IPS-18c (cell line): ENCODE results near the gene TNF.
"Not testable (repeated sequence)": the region's sequence is repeated elsewhere in the genome, so short reads cannot be mapped to it uniquely, and the experiment has no call there.

Experiments used
- H3K4me3 ChIP-seq: 2 replicates; pipeline ENCODE4 v1.7.0; 2013; ENCODE audit warnings: low read depth, mild to moderate bottlenecking, low read length, moderate library complexity; ENCODE audit not compliant: insufficient read depth
- H3K9me3 ChIP-seq: one replicate; pipeline ENCODE4 v1.6.1; 2013; ENCODE audit warnings: mild to moderate bottlenecking, low read length, moderate library complexity; ENCODE audit not compliant: control insufficient read depth, insufficient read depth

Gene TNF

GRCh38 chr6:31579546-31580437, 4.4 kb downstream of the TNF start:
- peaks cover 5% of the 10 kb centered on the region for H3K9me3 ChIP-seq
- no peak overlapping the region for H3K4me3 ChIP-seq

GRCh38 chr6:31580438-31580740, 5.0 kb downstream of the TNF start:
- Histone ChIP-seq H3K9me3 (peaks cover 5% of the 10 kb centered on the region), H3K4me3 (peak overlapping the region; percentile 98)

GRCh38 chr6:31580807-31581433, 5.6 kb downstream of the TNF start:
- Histone ChIP-seq H3K9me3 (peaks cover 5% of the 10 kb centered on the region), H3K4me3 (peak overlapping the region; percentile 98)

GRCh38 chr6:31581434-31582229, 6.3 kb downstream of the TNF start:
- H3K4me3 ChIP-seq: peak overlapping the region; percentile 98
- peaks cover 5% of the 10 kb centered on the region for H3K9me3 ChIP-seq

- peaks cover 5% of the 10 kb centered on the region for H3K9me3 ChIP-seq
- H3K4me3 ChIP-seq: peak within 1 kb of the TSS; percentile 98
These were observed 6.9 kb downstream of the TNF start, which contains the start of gene LTB for GRCh38 chr6:31582230-31582643. Gene LTB (minus strand): TSS chr6:31582424. CDS start chr6:31582417, 7 bp downstream.

GRCh38 chr6:31585491-31585890, 10.1 kb downstream of the TNF start:
- H3K9me3 ChIP-seq: peaks cover 5% of the 10 kb centered on the region
- H3K4me3 ChIP-seq: no peak overlapping the region

- Histone ChIP-seq H3K9me3 (peaks cover 2% of the 10 kb centered on the region), H3K4me3 (no peak within 1 kb of the TSS)
These were observed 10.6 kb downstream of the TNF start, which contains the start of gene LST1 for GRCh38 chr6:31586008-31586407. Gene LST1 (plus strand): TSS chr6:31586277. CDS start chr6:31587300, 1,023 bp downstream.

- Histone ChIP-seq H3K4me3 (no peak overlapping the region), H3K9me3 (no peaks in the 10 kb centered on the region)
These were observed 11.4 kb downstream of the TNF start for GRCh38 chr6:31586599-31587281.

GRCh38 chr6:31587791-31588777, 12.7 kb downstream of the TNF start:
- H3K4me3 ChIP-seq: no peak overlapping the region
- H3K9me3 ChIP-seq: no peaks in the 10 kb centered on the region

- Histone ChIP-seq H3K9me3 (no peaks in the 10 kb centered on the region), H3K4me3 (no peak overlapping the region)
These were observed 13.7 kb downstream of the TNF start for GRCh38 chr6:31588871-31589650.

- not testable (repeated sequence) for H3K4me3 ChIP-seq, H3K9me3 ChIP-seq
These were observed 15.3 kb downstream of the TNF start for GRCh38 chr6:31590691-31591090.

- no peaks in the 10 kb centered on the region for H3K9me3 ChIP-seq
- no peak overlapping the region for H3K4me3 ChIP-seq
These were observed 17.0 kb downstream of the TNF start for GRCh38 chr6:31592396-31592771.

GRCh38 chr6:31597006-31597405, 21.6 kb downstream of the TNF start:
- Histone ChIP-seq H3K4me3 (no peak overlapping the region), H3K9me3 (no peaks in the 10 kb centered on the region)

- H3K4me3 ChIP-seq: no peak overlapping the region
- H3K9me3 ChIP-seq: no peaks in the 10 kb centered on the region
These were observed 32.0 kb downstream of the TNF start for GRCh38 chr6:31607317-31607716.

GRCh38 chr6:31609519-31610406, 34.4 kb downstream of the TNF start:
- Histone ChIP-seq H3K9me3 (no peaks in the 10 kb centered on the region), H3K4me3 (no peak overlapping the region)
